GM18868 (cell line): ENCODE data around the gene TIMP3.
"Not testable (repeated sequence)": the region's sequence is repeated elsewhere in the genome, so short reads cannot be mapped to it uniquely, and the experiment has no call there.

ENCODE experiments used
- ATAC-seq: cut with Tn5 transposase; IDR thresholded peaks from one replicate; pipeline ENCODE4 v1.9.1; 2021; ENCODE audit warnings: mild to moderate bottlenecking, moderate library complexity; ENCODE audit not compliant: unreplicated experiment

Gene TIMP3

GRCh38 chr22:32850591-32851517 lies 49.3 kb downstream of the TIMP3 start:
- no peak for ATAC-seq

- ATAC-seq: no peak
Observed at GRCh38 chr22:32852395-32853251, 51.1 kb downstream of the TIMP3 start.

GRCh38 chr22:32853662-32854061 lies 52.2 kb downstream of the TIMP3 start:
- no peak for ATAC-seq

GRCh38 chr22:32854351-32854804 lies 52.9 kb downstream of the TIMP3 start:
- ATAC-seq: no peak

- ATAC-seq: no peak
Observed at GRCh38 chr22:32855045-32855756, 53.7 kb downstream of the TIMP3 start.

GRCh38 chr22:32858121-32858703 lies 56.7 kb downstream of the TIMP3 start:
- no peak for ATAC-seq

- no peak for ATAC-seq
Observed at GRCh38 chr22:32858957-32859356, 57.5 kb downstream of the TIMP3 start.

GRCh38 chr22:32859743-32860142 lies 58.2 kb downstream of the TIMP3 start:
- no peak for ATAC-seq

- no peak for ATAC-seq
Observed at GRCh38 chr22:32861330-32861729, 59.8 kb downstream of the TIMP3 start.

- no peak for ATAC-seq
Observed at GRCh38 chr22:32862083-32862482, 60.6 kb downstream of the TIMP3 start.

- no peak for ATAC-seq
Observed at GRCh38 chr22:32862936-32863661, 61.6 kb downstream of the TIMP3 start.

- no peak for ATAC-seq
Observed at GRCh38 chr22:32864041-32864440, 62.5 kb downstream of the TIMP3 start.

GRCh38 chr22:32864596-32864995 lies 63.1 kb downstream of the TIMP3 start:
- no peak for ATAC-seq

- ATAC-seq: no peak
Observed at GRCh38 chr22:32866953-32867352, 65.4 kb downstream of the TIMP3 start.

GRCh38 chr22:32868946-32869345 lies 67.4 kb downstream of the TIMP3 start:
- ATAC-seq: no peak

GRCh38 chr22:32870474-32870873 lies 69.0 kb downstream of the TIMP3 start:
- no peak for ATAC-seq

- ATAC-seq: not testable (repeated sequence)
Observed at GRCh38 chr22:32873604-32874003, 72.1 kb downstream of the TIMP3 start.

- ATAC-seq: no peak
Observed at GRCh38 chr22:32874385-32874784, 72.9 kb downstream of the TIMP3 start.

GRCh38 chr22:32874976-32875375 lies 73.5 kb downstream of the TIMP3 start:
- no peak for ATAC-seq

- ATAC-seq: no peak
Observed at GRCh38 chr22:32876516-32876915, 75.0 kb downstream of the TIMP3 start.
